Transverse colon (tissue), 4 donors: ENCODE measurements around the gene ZNF778. TPM values are rescaled to one million over a fixed set of nuclear protein-coding genes. Genes with fewer than 3 reads are reported as not detected.

Experiments used
- DNase-seq: peaks from one replicate; pipeline ENCODE4 v3.0.0-alpha.2; 2019
- H3K27ac ChIP-seq, 4 donors: fragments of 200-600 bp; sonication (generic); 2 replicates each; pipeline ENCODE4 v1.5.1; 2016 to 2018; ENCODE audit warnings: inconsistent platforms in 4 of 4
- H3K27me3 ChIP-seq: fragments of 200-600 bp; sonication (generic); 2 replicates; pipeline ENCODE4 v1.5.1; 2017; ENCODE audit warnings: inconsistent platforms
- H3K36me3 ChIP-seq, 4 donors: fragments of 200-600 bp; sonication (generic); 2 replicates each; pipeline ENCODE4 v1.5.1; 2017 to 2019; ENCODE audit warnings: inconsistent platforms in 4 of 4
- H3K4me1 ChIP-seq, 4 donors: fragments of 200-600 bp; sonication (generic); 2 replicates each; pipeline ENCODE4 v1.5.1; 2017 to 2020; ENCODE audit warnings: inconsistent platforms in 4 of 4
- H3K4me3 ChIP-seq, 4 donors: fragments of 200-600 bp; sonication (generic); 1 replicate in 1 of 4; 2 replicates in 3 of 4; pipeline versions ENCODE4 v1.5.1 to v1.6.1; 2017 to 2019; ENCODE audit warnings: inconsistent platforms in 4 of 4
- H3K9me3 ChIP-seq, 2 donors: fragments of 200-600 bp; sonication (generic); 2 replicates each; pipeline ENCODE4 v1.5.1; 2017 to 2019; ENCODE audit warnings: inconsistent platforms in 2 of 2
- CTCF ChIP-seq, 5 experiments: fragments of 200-600 bp in 3 of 5; fragments of 450-650 bp in 2 of 5; sonication (generic) in 3 of 5; IDR thresholded peaks; 1 replicate in 2 of 5; 2 replicates in 3 of 5; pipeline ENCODE4 v1.5.1; 2016 to 2017; ENCODE audit warnings: antibody characterized with exemption in 5 of 5, inconsistent platforms in 3 of 5, mild to moderate bottlenecking in 2 of 5, moderate library complexity in 1 of 5
- EP300 ChIP-seq: sonication (generic); formaldehyde crosslinking; IDR thresholded peaks from one replicate; pipeline ENCODE4 v1.6.1; 2017; ENCODE audit warnings: antibody characterized with exemption, low read depth
- POLR2A ChIP-seq: fragments of 450-650 bp; IDR thresholded peaks from one replicate; pipeline ENCODE4 v1.6.1; 2016; ENCODE audit warnings: antibody characterized with exemption, mild to moderate bottlenecking, moderate library complexity
- POLR2AphosphoS5 ChIP-seq, 3 donors: sonication (generic); formaldehyde crosslinking; IDR thresholded peaks; one replicate each; pipeline ENCODE4 v1.6.1; 2016; ENCODE audit warnings: antibody characterized with exemption in 3 of 3
- WGBS, 2 donors: methylation state at CpG; one replicate each; pipeline ENCODE4 v1.1.5; 2018; ENCODE audit warnings: low coverage in 1 of 2; 5-methylcytosine and 5-hydroxymethylcytosine counted together
- in situ Hi-C, 4 donors: fragments of 200-750 bp; cut with MboI; loops; one replicate each; pipeline versions ENCODE4 v1.15.0 to v1.15.1; 2017; ENCODE audit warnings: low sequenced_read_pairs in 3 of 4, low pct_ligation_motif_present in 1 of 4, low pct_unique_long_range_greater_than_20kb in 1 of 4
- intact Hi-C: fragments of 100-400 bp; cut with DNase I; formaldehyde crosslinking; loops from one replicate; pipeline ENCODE4 v1.15.1; 2023; ENCODE audit warnings: low total_unique reads
- total RNA-seq, 4 donors: library from RNA; depleted of rRNA; stranded (reverse); fragments of >200 nt; gene quantifications; one replicate each; pipeline ENCODE4 v1.1.0, GENCODE V29; 2016

The ZNF778 gene
- total RNA-seq, 4 donors from 2014 or later = 9.3 to 89.0 (median 13.4) TPM

- Histone ChIP-seq H3K4me3 (no peak overlapping the region), H3K9me3 (no peaks in the 10 kb centered on the region), H3K4me1 (peaks cover 0 to 4% (median 0%) of the 10 kb centered on the region in 4 donors), H3K27me3 (no peaks in the 10 kb centered on the region), H3K27ac (no peak overlapping the region), H3K36me3 (peaks cover 0 to 58% (median 14%) of the 10 kb centered on the region in 4 donors)
- no peak for DNase-seq
- in situ Hi-C loops (no loop called here), intact Hi-C loops (no loop called here)
- 80 to 91% methylated on average over 1 to 26 of the region's 27 CpGs for WGBS, 2 donors
- TF ChIP-seq POLR2A = no peak
- TF ChIP-seq CTCF (IDR thresholded peaks at IDR 0.05) = no peak
- no peak for TF ChIP-seq POLR2AphosphoS5 (IDR thresholded peaks at IDR 0.05)
- no peak for TF ChIP-seq EP300
Observed at GRCh38 chr16:89269805-89270665, 52.5 kb downstream of the ZNF778 start.

- Histone ChIP-seq H3K4me1 (peaks cover 0 to 4% (median 0%) of the 10 kb centered on the region in 4 donors), H3K9me3 (no peaks in the 10 kb centered on the region), H3K36me3 (peaks cover 0 to 59% (median 14%) of the 10 kb centered on the region in 4 donors), H3K27me3 (no peaks in the 10 kb centered on the region), H3K27ac (no peak overlapping the region), H3K4me3 (no peak overlapping the region)
- intact Hi-C loops = no loop called here
- no peak for DNase-seq
- in situ Hi-C loops = no loop called here
- WGBS, 2 donors = 93 to 96% methylated on average over 9 to 32 of the region's 32 CpGs
- TF ChIP-seq CTCF (IDR thresholded peaks at IDR 0.05) (no peak), POLR2A (no peak), EP300 (no peak), POLR2AphosphoS5 (IDR thresholded peaks at IDR 0.05) (no peak)
Observed at GRCh38 chr16:89270666-89271345, 53.3 kb downstream of the ZNF778 start.

- no peak for TF ChIP-seq POLR2A
- no peak for TF ChIP-seq POLR2AphosphoS5 (IDR thresholded peaks at IDR 0.05)
- TF ChIP-seq CTCF (IDR thresholded peaks at IDR 0.05) = no peak
- TF ChIP-seq EP300 = no peak
- intact Hi-C loops = no loop called here
- peaks cover 0 to 59% (median 12%) of the 10 kb centered on the region in 4 donors for H3K36me3 ChIP-seq
Observed at GRCh38 chr16:89272631-89273030, 55.1 kb downstream of the ZNF778 start.

GRCh38 chr16:89273741-89274472 lies 56.4 kb downstream of the ZNF778 start:
- Histone ChIP-seq H3K27me3 (no peaks in the 10 kb centered on the region), H3K36me3 (peaks cover 0 to 60% (median 18%) of the 10 kb centered on the region in 4 donors), H3K4me3 (no peak overlapping the region), H3K27ac (no peak overlapping the region), H3K9me3 (no peaks in the 10 kb centered on the region), H3K4me1 (peaks cover 0 to 4% (median 0%) of the 10 kb centered on the region in 4 donors)
- no peak for DNase-seq
- in situ Hi-C loops (no loop called here), intact Hi-C loops (no loop called here)
- TF ChIP-seq POLR2AphosphoS5 (IDR thresholded peaks at IDR 0.05) (no peak), CTCF (IDR thresholded peaks at IDR 0.05) (no peak), POLR2A (no peak), EP300 (no peak)
- WGBS, 2 donors = 95% methylated on average over 12 of the region's 19 CpGs; no CpG with 5 or more reads in 1 of the 2 donors

More at GRCh38 chr16:89272631-89273030, 55.1 kb downstream of the ZNF778 start:
- no peak for DNase-seq
- Histone ChIP-seq H3K27me3 (no peaks in the 10 kb centered on the region), H3K4me3 (no peak overlapping the region), H3K27ac (no peak overlapping the region), H3K9me3 (no peaks in the 10 kb centered on the region), H3K4me1 (peaks cover 0 to 4% (median 0%) of the 10 kb centered on the region in 4 donors)
- 96 to 100% methylated on average over 2 to 6 of the region's 6 CpGs for WGBS, 2 donors
- in situ Hi-C loops = no loop called here
